Measurements from ENCODE around the gene OS9.
"Not testable (repeated sequence)": the region's sequence is repeated elsewhere in the genome, so short reads cannot be mapped to it uniquely, and the experiment has no call there.

OS9 gene

GRCh38 chr12:57669691-57670090 is 24.2 kb upstream of the OS9 start:
- H3K27ac ChIP-seq (ENCODE audit: extremely low read depth, low read depth, low read length); H3K36me3 ChIP-seq (ENCODE audit: control insufficient read depth in 2 of 2, insufficient read depth in 1 of 2, low read length in 2 of 2); H3K9me3 ChIP-seq (ENCODE audit: control insufficient read depth, insufficient read depth, low read depth, low read length); H3K4me1 ChIP-seq (ENCODE audit: control insufficient read depth, insufficient read depth, low read length); H3K4me3 ChIP-seq (ENCODE audit: low read depth, low read length); CTCF ChIA-PET; POLR2A ChIA-PET: not testable (repeated sequence)

DNA sequence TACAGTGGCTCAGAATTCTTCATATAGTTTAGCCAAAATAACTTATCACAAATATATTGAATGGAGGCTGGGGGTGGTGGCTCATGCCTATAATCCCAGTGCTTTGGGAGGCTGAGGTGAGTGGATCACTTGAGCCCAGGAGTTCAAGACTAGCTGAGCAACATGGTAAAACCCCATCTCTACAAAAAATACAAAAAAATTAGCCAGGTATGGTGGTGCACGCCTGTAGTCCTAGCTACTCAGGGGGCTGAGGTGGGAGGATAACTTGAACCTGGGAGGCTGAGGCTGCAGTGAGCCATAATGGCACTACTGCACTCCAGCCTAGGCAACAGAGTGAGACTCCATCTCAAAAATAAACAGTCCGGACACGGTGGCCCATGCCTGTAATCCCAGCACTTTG is 22.1 kb upstream of the OS9 start:
- H3K4me3 ChIP-seq (ENCODE audit: low read depth, low read length); H3K9me3 ChIP-seq (ENCODE audit: control insufficient read depth, insufficient read depth, low read depth, low read length); POLR2A ChIA-PET; H3K4me1 ChIP-seq (ENCODE audit: control insufficient read depth, insufficient read depth, low read length); H3K36me3 ChIP-seq (ENCODE audit: control insufficient read depth in 2 of 2, insufficient read depth in 1 of 2, low read length in 2 of 2); H3K27ac ChIP-seq (ENCODE audit: extremely low read depth, low read depth, low read length); CTCF ChIA-PET: not testable (repeated sequence)

DNA sequence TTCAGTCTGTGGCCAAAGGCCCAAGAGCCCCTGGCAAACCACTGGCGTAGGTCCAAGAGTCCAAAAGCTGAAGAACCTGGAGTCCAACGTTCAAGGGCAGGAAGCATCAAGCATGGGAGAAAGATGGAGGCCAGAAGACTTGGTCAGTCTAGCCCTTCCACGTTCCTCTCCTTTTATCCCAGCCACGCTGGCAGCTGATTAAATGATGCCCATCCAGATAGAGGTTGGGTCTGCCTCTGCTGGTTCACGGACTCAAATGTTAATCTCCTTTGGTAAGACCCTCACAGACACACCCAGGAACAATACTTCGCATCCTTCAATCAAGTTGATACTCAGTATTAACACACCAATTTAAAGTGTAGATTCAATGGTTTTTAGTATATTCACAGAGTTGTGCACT is 21.1 kb upstream of the OS9 start:
- Histone ChIP-seq H3K4me3 (ENCODE audit: low read depth, low read length) (no peak overlapping the region), H3K27ac (ENCODE audit: extremely low read depth, low read depth, low read length) (no peak overlapping the region), H3K4me1 (ENCODE audit: control insufficient read depth, insufficient read depth, low read length) (no peaks in the 10 kb centered on the region), H3K36me3 (ENCODE audit: control insufficient read depth in 2 of 2, insufficient read depth in 1 of 2, low read length in 2 of 2) (no peaks in the 10 kb centered on the region), H3K9me3 (ENCODE audit: control insufficient read depth, insufficient read depth, low read depth, low read length) (no peaks in the 10 kb centered on the region)
- POLR2A ChIA-PET = no interaction called here
- CTCF ChIA-PET = no interaction called here
- TF ChIP-seq HOXA7 (CRISPR knock-in tag; IDR thresholded peaks at IDR 0.05; ENCODE audit: borderline replicate concordance) = no peak
- TF ChIP-seq, protein P1, sequence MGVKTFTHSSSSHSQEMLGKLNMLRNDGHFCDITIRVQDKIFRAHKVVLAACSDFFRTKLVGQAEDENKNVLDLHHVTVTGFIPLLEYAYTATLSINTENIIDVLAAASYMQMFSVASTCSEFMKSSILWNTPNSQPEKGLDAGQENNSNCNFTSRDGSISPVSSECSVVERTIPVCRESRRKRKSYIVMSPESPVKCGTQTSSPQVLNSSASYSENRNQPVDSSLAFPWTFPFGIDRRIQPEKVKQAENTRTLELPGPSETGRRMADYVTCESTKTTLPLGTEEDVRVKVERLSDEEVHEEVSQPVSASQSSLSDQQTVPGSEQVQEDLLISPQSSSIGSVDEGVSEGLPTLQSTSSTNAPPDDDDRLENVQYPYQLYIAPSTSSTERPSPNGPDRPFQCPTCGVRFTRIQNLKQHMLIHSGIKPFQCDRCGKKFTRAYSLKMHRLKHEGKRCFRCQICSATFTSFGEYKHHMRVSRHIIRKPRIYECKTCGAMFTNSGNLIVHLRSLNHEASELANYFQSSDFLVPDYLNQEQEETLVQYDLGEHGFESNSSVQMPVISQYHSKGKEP (tag by site-specific recombination; IDR thresholded peaks at IDR 0.05) = no peak
- TF ChIP-seq, protein P2, sequence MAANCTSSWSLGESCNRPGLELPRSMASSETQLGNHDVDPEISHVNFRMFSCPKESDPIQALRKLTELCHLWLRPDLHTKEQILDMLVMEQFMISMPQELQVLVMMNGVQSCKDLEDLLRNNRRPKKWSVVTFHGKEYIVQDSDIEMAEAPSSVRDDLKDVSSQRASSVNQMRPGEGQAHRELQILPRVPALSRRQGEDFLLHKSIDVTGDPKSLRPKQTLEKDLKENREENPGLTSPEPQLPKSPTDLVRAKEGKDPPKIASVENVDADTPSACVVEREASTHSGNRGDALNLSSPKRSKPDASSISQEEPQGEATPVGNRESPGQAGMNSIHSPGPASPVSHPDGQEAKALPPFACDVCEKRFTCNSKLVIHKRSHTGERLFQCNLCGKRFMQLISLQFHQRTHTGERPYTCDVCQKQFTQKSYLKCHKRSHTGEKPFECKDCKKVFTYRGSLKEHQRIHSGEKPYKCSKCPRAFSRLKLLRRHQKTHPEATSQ (tag by site-specific recombination; IDR thresholded peaks at IDR 0.05) = no peak
- TF ChIP-seq ZBTB21 (tag by site-specific recombination; IDR thresholded peaks at IDR 0.05) = no peak
- no peak for TF ChIP-seq ZNF398 (tag by site-specific recombination; IDR thresholded peaks at IDR 0.05)
- no peak for TF ChIP-seq ZNF670 (tag by site-specific recombination; IDR thresholded peaks at IDR 0.05; ENCODE audit: low read depth)
- TF ChIP-seq ZNF426 (tag by site-specific recombination; IDR thresholded peaks at IDR 0.05) = no peak
- TF ChIP-seq ZBTB10 (tag by site-specific recombination; IDR thresholded peaks at IDR 0.05) = no peak
- no peak for TF ChIP-seq KLF16 (tag by site-specific recombination; IDR thresholded peaks at IDR 0.05)
- TF ChIP-seq ZNF510 (tag by site-specific recombination; IDR thresholded peaks at IDR 0.05; ENCODE audit: insufficient replicate concordance) = no peak
- TF ChIP-seq ZNF169 (tag by site-specific recombination; IDR thresholded peaks at IDR 0.05) = no peak
- TF ChIP-seq ZSCAN23 (tag by site-specific recombination; IDR thresholded peaks at IDR 0.05) = no peak
- no peak for TF ChIP-seq SALL2 (tag by site-specific recombination; IDR thresholded peaks at IDR 0.05; ENCODE audit: borderline replicate concordance)
- TF ChIP-seq HOXD13 (CRISPR knock-in tag; IDR thresholded peaks at IDR 0.05; ENCODE audit: borderline replicate concordance) = no peak
- TF ChIP-seq, protein P3, sequence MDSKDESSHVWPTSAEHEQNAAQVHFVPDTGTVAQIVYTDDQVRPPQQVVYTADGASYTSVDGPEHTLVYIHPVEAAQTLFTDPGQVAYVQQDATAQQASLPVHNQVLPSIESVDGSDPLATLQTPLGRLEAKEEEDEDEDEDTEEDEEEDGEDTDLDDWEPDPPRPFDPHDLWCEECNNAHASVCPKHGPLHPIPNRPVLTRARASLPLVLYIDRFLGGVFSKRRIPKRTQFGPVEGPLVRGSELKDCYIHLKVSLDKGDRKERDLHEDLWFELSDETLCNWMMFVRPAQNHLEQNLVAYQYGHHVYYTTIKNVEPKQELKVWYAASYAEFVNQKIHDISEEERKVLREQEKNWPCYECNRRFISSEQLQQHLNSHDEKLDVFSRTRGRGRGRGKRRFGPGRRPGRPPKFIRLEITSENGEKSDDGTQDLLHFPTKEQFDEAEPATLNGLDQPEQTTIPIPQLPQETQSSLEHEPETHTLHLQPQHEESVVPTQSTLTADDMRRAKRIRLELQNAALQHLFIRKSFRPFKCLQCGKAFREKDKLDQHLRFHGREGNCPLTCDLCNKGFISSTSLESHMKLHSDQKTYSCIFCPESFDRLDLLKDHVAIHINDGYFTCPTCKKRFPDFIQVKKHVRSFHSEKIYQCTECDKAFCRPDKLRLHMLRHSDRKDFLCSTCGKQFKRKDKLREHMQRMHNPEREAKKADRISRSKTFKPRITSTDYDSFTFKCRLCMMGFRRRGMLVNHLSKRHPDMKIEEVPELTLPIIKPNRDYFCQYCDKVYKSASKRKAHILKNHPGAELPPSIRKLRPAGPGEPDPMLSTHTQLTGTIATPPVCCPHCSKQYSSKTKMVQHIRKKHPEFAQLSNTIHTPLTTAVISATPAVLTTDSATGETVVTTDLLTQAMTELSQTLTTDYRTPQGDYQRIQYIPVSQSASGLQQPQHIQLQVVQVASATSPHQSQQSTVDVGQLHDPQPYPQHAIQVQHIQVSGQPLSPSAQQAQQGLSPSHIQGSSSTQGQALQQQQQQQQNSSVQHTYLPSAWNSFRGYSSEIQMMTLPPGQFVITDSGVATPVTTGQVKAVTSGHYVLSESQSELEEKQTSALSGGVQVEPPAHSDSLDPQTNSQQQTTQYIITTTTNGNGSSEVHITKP (tag by site-specific recombination; IDR thresholded peaks at IDR 0.05) = no peak
- no peak for TF ChIP-seq ZNF571 (tag by site-specific recombination; IDR thresholded peaks at IDR 0.05)
- no peak for TF ChIP-seq GFI1B (tag by site-specific recombination; IDR thresholded peaks at IDR 0.05)
- TF ChIP-seq ZNF140 (tag by site-specific recombination; IDR thresholded peaks at IDR 0.05) = no peak
- no peak for TF ChIP-seq ZNF335 (tag by site-specific recombination; conservative IDR thresholded peaks at IDR 0.05)

Measured in HEK293 (cell line).